ENCODE results near the gene CAPN12.
"Not testable (repeated sequence)": the region's sequence is repeated elsewhere in the genome, so short reads cannot be mapped to it uniquely, and the experiment has no call there.

GRCh38 chr19:38770228-38770948 is 26.1 kb upstream of the CAPN12 start:
- TF ChIP-seq EP300 (IDR thresholded peaks at IDR 0.05; ENCODE audit: borderline replicate concordance in 1 of 2, low read depth in 1 of 2, low read length in 1 of 2); CTCF (IDR thresholded peaks at IDR 0.05); JUND (IDR thresholded peaks at IDR 0.05); FOXM1 (IDR thresholded peaks at IDR 0.05; ENCODE audit: low read depth): not testable (repeated sequence)
